HG02943 (cell line): ENCODE results near the gene NT5M.
A peak's percentile ranks its signal among the peaks of the same experiment; 100 is the strongest.
"Not testable (repeated sequence)": the region's sequence is repeated elsewhere in the genome, so short reads cannot be mapped to it uniquely, and the experiment has no call there.

Source experiments
- ATAC-seq: cut with Tn5 transposase; IDR thresholded peaks from one replicate; pipeline ENCODE4 v1.9.1; 2021; ENCODE audit warnings: mild to moderate bottlenecking, low read depth, moderate library complexity; ENCODE audit not compliant: unreplicated experiment

NT5M gene

DNA sequence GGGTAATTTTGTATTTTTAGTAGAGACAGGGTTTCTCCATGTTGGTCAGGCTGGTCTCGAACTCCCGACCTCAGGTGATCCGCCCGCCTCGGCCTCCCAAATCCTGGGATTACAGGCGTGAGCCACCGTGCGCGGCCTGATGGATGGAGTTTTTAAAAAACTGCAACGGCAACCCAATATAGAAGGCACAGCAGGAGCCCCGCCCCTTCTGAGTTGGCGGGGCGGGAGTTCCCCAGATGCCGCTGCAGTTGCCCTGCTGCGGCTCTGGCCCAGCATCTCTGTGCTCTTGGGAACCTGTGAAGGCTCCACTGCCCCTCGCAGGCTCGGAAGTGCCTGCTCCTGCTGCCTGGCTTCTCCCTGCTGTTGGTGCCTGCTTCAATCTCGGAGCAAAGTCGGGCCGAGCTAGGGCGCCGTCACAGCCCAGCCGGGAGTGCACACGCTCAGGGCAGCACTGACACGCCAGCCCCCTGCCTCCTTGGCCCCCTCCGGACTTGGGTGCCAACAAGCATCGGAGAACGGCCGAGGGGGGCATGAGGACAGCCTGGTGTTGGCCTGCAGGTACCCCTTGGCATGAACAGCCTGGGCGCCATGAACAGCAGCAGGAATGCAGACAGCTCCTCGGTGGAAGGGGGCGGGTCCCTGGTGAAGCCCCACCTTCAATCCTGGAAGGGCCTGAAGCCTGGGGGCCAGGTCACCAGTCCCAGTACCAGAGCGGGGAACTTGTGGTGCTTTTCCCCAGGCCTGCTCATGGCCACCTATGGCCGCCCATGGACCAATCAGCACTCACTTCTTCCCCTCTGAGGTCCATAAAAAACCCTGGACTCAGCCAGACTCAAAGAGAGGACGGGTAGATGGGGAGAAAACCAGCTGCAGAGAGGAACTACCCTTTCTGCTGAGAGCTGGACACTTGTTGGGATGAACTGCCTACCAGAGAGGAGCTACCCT, 2.3 kb upstream of the NT5M start:
- ATAC-seq: no peak

DNA sequence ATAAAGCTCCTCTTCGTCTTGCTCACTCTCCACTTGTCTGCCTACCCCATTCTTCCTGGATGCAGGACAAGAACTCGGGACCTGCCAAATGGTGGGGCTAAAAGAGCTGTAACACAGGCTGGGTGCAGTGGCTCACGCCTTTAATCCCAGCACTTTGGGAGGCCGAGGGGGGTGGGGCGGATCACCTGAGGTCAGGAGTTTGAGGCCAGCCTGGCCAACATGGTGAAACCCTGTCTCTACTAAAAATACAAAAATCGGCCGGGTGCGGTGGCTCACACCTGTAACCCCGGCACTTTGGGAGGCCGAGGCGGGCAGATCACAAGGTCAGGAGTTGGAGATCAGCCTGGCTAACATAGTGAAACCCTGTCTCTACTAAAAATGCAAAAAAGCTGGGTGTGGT, 1.5 kb upstream of the NT5M start:
- not testable (repeated sequence) for ATAC-seq

DNA sequence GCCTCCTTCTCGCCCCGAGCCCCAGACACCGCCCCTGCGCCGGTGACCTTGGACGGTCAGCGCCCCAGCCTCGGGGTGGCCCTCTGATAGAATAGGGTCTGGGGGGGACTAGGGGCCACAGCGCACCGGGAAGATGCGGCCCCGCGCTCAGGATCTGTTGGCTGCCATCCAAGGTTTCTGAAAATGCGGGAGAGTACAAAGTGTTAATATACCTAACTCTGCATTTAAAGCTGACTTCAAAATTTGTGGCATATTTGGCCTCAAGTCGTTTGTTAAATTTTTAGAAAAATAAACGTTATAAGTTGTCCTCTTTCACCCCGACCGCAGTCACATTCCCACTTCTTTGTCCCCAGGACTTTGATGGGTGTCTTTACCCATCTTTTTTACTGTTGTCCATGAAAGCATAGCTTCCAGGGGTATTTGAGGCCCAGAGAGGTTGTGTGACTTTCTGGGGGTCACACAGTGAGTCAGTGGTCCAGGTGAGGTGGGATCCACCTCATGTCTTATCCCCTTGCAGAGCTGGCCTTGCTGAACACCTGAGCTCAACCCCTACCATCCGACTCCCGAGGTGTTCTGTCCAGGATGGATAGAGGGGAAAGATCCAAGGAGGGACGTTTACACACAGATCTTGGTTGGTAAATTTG, 796 bp downstream of the NT5M start:
- no peak for ATAC-seq

DNA sequence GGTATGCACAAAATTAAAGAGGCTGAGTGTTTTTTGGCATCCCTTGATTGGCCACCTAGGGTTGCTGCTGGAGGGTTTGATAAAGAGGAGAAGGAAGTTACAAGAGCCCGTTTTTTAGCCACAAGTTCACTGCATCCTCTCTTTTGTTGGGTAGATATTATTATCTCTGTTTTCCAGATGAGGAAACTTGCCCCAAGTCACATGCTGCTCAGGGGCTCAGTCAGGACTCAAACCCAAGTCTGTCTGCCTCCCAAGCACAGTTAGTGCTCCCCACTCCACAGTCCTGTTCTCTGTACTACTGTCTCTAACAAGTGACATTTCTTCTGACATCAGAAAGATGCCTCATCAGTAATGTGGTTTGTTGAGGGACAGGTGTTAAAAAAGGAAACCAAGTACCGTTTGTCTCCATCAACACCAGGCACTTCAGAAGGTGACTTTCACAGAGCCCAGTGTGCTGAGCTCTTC, 1.4 kb downstream of the NT5M start:
- ATAC-seq: no peak

DNA sequence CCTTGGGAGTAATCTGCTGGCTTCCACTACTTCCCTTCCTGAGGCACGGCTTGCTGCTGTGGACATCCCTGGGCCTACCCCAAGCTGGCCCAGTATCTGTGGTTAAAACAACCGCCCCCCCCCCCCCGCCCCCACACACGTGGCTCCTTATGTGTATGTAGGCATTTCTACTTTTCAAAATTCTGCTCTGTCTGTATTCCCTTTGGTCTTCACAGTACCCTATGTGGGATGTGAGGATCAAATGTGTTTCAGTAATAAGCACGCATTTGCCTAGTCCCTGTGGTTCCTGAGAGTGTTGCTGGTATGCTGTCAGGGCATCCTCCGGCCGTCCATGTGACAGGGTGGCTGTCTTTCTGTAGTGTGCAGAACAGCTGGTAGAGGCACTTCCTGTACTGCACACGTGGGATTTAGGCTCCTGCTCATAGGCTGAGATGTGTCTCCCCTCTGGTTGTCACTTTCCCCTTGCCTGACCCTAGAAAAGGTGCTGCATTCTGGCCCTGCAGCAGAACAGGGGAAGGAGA, 2.2 kb downstream of the NT5M start:
- ATAC-seq: peak; percentile 56

DNA sequence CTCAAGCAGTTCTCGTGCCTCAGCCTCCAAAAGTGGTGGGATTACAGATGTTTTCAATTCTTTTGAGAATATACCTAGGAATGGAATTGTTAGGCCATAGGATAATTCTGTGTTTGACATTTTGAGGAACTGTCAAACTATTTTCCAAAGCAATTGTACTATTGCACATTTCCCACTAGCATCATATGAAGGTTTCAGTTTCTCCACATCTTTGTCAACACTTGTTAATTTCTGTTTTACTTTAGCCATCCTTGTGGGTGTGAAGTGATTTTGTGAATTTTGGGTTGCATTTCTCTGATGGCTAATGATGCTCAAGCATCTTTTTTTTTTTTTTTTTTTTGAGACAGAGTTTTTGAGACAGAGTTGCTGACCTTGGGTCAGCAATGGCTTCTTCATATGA, 6.2 kb downstream of the NT5M start:
- ATAC-seq: no peak

DNA sequence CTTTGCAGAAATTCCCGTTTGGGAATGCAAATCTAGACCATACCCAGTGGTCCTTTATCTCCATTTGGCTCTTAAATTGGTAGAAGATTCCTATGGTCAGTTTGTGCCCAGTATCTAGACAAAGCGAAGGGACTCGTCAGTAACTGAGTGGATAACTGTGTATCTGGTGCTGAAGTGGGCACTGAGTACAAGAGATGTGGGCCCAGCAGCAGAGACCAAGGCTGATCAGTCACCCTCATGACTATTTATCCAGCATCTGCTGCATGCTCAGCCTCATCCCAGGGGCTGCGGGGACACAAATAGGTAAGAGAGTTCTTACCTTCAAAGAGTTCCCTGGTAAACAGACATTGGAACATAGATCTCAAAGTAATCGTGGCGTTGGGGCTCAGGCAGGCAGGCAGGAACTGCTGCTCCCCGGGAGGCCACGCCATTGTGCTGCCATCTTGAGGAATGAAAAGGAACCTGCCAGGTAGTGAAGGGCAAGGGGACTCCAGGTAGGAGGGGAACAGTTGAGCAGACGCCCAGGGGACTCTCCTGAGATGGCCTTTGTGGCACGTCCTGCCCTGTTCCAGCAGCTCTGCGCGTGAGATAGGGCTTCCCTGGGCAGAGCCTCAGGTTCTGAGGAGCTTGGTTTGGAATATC, 10.3 kb downstream of the NT5M start:
- no peak for ATAC-seq

DNA sequence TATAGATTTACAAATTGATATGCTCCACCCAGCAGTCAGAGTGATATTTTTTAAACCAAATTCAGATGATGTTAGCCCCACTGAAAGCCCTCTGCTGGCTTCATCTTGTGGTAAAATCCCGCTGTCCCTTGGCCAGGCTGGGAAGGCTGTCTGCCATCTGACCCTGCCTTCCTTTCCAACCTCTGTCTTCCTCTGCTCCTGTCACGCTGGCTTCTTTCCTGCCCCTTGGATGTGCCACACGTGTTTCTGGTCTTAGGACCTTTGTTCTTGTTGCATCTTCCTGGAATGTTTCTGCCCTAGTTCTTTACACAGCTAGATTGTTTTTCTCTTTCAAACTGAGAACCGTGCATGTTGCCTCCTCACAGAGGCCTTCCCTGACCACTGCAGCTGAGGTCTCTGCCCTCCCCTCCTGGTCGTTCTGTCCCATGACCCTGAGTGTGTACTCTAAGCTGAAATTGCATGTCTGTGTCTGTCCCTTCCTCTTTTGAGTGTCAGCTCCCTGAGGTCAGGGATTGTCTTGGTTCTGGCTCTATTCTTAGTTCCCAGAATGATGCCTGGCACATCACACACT, 11.4 kb downstream of the NT5M start:
- ATAC-seq: no peak

DNA sequence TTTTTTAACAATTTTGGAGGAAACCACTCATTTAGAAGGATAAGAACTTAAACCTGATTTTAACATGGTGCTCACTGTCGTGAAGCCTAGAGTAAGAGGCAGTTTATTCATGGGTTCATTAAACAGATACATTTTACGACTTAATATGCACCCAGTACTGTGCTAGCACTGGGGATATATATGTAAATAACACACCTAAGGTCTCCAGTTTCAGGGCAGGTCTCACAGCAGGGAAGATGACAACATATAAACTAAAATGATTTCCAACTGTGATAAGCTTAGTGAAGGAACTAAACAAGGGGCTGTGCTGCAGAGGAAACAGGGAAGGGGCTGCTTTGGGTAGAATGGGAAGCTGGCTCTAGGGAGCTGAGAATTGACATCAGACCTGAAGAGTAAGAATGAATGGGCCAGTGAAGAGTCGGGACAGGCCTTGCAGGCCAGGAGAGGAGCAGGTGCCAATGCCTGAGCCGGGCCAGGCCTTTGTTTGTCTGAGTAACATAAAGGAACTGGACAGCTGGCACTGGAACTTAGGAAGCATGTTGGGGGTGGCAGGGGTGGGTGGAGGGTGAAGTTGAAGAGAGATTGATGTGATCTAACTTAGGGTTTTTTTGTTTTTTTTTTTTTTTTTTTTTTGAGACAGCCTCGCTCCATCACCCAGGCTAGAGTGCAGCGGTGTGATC, 12.1 kb downstream of the NT5M start:
- no peak for ATAC-seq

DNA sequence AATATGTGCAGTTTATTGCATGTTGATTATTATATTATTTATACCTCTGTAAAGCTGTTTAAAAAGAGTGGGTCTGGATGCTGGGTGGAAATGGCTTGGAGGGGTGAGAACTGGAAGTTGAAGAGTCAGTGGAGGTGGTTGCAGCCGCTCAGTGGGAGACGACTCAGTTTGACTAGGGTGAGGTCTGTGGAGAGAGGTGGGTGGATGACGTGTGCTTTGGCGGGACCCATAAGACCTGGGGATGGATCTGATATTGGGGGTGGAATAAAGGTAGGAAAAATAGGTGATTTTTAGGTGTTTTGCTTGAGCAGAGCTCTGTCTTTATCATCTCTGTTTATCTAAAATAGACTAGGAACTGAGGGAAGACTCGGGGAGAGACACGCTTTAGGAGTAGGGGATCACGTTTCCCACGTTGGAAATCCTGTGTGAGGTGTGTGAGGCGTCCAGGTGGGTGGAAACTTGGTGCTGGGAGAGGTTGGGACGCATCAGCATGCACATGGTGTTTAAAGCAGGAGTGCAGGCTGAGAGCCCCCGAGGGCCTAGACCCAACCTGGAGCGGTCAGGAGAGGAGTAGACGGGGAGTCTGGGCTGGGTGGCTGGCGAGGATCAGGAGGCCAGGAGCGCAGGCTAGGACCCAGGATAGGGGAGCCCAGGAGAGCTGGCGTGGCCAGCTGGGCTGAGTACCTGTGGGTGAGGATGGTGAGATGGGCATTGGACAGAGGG, 17.2 kb downstream of the NT5M start:
- no peak for ATAC-seq

DNA sequence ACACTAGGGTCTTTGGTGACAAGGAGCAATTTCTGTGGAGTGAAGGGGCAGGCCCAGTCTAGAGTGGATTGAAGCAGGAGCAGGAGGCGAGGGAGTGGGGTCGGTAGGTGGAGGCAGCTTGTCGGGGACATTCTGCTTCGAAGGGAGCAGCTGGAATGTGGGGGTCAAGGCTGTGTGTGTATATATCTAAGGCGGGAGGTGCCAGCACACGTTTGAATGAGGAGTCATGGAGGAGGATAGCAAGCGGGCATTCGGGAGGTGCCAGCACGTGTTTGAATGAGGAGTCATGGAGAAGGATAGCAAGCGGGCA, 17.7 kb downstream of the NT5M start:
- no peak for ATAC-seq

DNA sequence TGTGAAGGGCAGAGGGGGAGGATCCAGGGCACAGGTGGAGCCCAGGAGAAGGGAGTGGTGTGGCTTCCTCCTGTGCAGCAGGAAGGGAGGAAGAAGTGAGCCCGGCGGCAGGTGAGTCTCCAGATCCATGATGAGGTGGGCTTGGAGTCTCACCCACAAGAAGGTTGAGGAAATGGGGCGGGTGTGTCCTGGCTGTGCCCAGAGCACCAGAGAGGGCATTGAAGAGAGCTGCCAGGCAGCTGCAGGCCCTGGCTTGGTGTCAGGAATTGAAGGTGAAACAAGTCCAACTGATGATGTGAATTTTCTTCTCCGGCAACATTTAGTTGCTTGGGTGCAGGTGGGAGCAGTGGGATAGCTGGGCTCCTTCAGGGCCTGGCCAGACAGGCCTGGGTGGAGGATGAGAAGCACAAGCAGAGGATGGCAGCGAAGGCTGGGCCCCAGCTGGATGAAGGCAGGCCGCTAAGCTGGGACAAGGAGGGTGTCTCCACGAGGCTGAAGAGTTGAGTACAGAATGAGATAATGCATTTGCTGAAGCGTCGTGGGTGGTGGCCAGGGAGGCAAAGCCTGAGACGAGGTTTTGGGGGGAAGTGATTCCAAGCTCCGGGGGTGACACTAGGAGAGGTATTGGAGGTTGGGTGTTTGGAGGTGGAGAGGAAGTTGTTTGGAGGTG, 18.3 kb downstream of the NT5M start:
- ATAC-seq: no peak

DNA sequence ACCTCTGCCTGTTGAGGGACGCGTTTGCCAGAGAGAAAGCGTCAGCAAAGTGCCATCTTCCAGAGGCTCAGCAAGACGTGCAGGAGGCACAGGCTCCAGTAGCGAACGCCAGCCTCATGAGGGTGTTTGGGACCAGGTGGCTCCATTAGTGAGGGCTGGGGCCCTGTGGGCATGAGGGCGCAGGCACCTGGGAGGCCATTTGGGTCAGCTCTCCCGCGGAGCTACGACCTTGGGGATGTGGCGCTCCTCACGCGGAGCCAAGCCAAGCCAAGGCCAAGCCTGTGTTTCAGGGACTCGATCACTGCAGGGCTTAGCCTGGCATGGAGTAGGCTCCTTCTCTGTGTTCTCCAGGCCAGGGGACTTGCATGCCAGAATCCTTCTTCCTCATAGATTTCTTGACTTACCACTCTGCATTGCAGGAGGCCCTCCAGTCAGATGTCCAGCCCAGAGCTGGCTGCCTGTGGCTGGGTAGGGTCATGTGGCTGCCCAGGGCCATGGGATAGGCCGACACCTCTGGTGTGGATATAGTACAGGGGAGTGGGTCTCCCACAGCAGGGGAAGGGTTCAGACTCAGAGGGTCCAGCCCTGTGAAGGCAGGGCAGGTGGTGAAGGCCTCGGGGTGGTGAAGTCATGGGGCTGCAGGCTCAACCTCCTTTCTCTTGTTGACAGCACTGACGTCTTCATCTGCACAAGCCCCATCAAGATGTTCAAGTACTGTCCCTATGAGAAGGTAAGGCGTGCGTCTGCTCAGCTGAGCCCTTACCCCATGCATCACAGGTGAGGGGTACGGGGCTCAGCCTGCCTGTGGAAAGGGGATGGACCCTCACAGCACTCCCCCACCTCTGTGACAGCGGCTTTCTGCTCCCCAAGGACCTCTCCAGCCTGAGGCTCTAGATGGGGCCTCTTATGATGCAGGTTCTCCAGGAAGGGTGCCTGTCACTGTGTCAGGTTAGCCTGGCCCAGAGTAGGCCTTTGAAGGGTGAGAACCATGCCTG, 19.6 kb downstream of the NT5M start:
- no peak for ATAC-seq

DNA sequence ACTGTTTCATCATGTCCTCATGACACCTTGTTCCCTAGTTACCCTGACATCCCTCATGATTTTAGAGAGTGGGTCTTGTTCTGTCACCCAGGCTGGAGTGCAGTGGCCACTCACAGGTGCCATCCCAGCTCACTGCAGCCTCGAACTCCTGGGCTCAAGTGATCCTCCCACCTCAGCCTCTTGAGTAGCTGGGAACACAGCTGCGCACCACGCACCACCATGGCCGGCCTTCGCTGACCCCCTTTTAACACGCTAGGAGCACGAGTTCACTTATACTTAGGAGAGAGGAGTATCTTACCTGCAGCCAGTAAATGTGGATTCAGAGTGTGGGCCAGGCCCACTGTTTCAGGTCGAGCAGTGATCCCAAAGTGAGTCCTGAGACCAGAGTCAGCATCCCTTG, 21.4 kb downstream of the NT5M start:
- ATAC-seq: no peak

DNA sequence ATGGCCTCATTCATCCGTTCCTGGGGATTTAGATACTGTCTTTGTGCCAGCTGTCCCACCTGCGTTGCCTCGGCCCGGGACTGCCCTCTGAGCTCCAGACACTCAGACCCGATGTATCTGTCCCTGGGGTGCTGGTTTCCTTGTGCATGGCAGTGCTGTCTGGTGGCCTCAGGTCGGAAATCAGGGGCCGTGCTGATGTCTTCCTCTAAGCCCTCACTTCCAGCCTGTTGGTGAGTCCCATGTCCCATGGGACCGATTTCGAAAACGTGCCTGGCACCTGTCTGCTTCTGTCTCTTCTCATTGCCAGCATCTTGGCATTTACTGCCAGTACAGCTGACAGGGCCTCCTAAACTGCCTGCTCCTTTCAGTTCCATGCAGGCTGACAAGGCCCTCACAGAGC, 22.1 kb downstream of the NT5M start:
- no peak for ATAC-seq

DNA sequence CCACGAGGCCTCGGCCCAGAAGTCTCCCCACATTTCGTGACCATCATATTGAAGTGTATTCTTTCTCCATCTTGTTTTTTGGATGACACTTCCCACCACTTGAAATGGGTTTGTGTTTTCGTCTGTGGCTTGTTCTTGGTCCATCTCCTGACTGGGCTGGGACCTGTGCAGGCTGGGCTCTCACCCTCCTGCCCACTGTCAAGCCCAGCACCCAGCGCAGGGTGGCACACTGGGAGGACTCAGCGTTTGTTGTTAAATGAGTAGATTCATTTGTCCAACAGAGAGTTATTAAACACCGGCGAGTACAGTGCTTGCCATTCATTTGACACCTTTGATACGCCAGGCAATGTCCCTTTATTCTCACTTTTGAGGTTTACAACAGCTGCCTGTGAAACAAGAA, 22.6 kb downstream of the NT5M start:
- ATAC-seq: no peak

DNA sequence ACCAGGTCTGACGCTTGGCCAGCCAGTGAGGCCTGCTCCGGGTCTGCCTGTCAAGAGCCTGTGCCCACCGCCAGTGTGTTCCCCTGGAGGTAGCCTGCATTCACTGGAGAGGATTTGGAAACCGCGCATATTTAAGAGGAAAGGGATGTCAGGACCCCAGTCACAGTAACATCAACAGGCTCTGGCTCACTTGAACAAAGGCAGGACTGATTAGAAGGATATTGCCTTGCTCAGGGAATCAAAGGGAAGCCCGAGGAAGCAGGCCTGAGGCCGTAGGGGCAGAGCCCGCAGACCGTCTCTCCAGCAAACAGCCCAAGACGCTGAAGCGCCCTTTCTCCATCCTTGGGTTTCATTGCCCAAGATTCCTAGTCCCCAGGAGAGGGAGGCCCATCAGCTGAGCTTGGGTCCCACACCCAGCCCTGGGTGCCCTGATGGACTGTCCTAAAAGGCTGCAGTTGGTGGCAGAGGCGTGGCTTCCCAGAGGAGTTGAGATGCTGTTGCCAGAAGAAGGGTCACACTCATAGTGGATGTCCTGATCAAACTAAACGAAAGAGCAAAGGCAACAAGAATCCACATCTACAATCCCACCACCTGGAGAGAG, 23.2 kb downstream of the NT5M start:
- no peak for ATAC-seq

DNA sequence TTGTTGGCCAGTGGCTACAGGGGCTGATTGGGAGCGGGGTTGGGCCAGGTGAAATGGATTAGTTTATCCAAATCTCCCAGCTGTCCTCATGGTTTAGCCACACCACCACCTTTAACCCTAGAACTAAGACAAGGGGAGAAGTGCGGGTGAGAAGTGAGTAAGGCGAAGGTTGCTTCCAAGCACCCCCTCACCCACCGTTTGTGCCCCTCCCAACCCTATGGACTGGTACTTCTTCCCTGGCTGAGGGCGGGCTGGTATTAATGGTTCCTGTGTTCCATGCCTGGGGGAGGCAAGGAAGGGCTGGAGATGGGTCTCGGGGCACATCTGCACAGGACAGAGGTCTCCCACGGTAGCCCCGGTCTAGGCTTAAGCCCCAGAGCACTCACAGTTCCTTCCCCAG, 25.1 kb downstream of the NT5M start:
- ATAC-seq: no peak
